ENCODE measurements around the gene WNT7A.

WNT7A gene

DNA sequence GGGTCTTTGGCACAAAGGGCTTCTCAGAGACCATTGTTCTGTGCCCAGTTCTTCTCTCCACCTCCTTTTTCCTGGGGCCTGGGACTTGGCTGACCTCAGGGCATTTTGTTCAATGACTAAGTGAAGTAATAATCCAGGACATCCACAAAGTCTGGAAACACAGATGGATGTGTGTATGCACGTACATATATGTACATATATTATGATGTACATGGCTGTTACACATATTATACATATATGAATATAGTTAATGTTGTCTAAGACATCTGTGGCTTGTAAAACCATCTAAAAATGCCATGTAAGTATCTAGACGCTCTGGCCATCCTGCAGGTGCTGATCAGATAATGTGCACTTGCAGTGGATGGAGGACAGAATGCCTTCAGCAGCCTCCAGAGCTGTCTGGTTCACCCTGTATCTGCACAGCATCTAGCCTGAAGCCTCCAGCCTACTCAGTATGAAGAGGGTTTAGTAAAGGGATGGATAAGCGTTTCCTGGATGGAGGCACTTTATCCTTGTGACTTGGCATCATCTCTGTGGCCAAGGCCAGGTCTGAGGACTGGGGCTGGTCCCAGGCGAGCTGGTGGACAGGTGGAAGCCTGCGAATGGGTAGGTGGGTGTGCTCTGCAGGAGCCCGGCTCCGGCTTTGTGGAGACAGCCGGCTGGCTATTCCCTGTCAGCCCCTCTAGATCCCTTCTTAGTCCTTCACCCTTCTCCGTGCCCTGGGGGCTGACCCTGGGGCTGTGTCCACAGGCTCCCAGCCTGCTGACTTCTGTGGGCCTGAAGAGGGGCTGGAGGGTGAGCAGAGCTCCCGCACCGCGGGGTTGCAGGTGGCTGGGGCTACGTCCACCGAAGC, 88.4 kb downstream of the WNT7A start:
- no peak for DNase-seq

DNA sequence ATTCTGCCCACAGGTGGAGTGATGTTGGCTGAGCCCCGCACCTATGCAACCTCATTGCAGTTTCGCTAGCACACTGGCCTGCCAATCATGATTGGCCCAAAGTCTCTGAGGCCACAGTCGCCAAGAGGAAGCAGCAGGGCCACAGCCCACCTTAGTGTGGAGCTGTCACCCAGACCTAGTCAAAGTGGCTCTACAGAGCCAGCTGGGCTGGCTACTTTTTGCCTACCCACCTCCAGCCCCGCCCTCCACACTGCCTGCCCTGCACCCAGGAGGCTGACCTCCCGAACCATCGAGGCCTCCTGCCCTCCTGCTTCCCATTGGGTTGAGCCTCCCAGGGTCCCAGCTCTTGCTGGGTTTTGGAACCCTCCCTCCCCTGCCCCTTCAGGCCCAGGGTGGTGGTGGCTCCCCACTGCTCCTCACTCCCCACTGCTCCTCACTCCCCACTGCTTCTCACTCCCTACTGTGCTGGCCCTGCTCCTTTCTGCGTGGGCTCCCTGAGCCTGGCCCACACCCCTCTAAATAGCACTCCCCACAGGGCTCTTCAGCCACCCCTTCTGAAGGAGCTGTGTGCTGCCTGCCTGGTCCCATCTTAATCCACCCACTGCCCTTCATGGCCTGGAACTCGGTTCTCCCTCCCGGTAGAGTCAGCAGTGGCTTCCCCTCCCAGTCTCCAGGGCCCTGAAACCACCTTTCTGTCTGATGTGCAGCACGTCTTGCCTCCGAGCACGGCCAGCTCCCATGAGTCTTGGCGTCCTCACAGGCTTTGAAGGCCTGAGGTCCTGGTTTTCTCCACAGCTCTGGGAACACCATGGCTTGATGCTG, 89.3 kb downstream of the WNT7A start:
- DNase-seq, result no peak

DNA sequence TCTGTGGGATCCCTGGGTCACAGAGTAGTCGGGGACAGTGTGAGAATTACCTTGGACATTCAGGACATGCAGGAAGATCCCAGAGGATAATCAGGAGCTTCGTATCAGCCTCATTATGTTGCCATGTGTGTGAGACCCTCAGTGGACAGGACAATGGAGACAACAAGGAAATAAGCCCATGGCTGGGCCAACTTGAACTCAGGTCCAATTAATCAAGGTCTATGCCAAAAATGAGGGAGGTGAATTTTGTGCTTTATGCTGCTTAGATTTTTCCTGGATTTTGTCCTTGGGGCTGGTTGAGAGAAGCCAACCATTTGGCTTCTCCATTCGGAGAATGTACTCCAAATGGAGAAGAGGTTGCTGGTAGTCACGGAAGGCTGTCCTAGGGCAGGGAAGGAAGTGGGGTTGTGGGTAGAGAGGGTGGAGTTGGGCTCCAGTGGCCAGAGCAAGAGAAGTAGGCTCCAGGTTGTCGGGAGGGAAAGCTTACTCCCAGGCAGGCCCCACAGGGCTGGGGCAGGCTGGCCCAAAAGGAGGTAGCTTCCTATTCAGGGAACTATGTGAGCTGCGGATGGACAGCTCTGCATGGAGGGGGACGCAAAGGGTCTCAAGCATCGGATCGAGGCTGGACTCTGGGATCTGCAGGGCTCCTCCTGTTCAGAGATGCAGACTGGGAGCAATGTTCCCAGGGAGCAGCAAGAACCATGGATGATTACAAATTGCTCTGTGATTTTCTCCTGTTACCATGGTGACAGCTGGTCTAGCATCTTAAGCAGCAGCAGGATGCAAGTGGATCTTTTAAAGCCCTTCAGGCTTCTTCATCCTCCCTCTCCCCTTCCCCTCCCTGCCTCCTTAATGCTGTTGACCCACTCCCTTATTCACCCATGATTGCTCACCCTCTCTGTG, 91.1 kb downstream of the WNT7A start:
- DNase-seq, result no peak

DNA sequence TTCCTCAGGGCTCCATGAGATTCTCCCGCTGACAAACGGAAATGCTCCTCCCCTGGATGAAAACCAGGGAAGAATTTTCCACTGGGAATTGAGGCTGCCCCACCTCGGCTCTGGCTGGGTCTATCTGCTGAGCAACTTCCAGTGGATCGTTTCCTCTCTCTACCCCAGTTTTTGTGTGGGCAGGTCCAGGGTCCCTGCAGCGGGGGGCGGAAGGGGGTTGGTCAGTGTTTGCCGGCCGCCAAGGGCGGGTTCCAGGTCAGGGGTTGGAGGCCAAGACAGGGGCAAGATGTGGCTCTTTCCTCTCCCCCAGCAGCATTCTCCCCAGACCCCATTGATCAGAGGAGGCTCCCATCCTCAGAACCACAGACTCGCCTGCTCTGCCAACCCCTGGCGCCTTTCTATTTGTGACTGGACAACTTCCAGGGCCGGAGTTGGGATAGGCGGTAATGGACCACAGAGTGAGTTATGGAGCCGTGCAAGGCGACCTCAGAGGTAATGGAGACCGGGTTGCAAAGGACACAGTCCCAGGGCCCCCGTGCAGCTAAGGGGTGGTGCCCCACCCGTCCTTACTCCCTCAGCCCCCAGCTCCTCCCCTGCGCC, 92.2 kb downstream of the WNT7A start:
- DNase-seq, result no peak

DNA sequence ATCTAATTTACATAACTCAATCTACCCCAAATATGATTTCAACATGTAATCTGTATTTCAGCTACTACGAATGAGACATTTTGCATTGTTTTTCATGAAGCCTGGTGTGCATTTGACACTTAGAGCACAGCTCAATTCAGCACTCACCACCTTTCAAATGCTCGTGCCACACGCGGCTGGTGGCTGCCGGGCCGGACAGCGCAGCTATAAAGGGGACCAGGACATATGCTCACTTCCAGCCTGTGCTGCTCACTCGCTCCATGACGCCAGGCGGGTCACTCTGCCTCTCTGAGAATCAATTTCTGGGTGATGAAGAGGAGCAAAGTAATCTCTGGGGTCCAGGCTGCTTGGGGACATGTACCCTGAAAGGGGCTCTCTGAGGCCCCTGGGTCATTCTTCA, 93.1 kb downstream of the WNT7A start:
- DNase-seq, result no peak

DNA sequence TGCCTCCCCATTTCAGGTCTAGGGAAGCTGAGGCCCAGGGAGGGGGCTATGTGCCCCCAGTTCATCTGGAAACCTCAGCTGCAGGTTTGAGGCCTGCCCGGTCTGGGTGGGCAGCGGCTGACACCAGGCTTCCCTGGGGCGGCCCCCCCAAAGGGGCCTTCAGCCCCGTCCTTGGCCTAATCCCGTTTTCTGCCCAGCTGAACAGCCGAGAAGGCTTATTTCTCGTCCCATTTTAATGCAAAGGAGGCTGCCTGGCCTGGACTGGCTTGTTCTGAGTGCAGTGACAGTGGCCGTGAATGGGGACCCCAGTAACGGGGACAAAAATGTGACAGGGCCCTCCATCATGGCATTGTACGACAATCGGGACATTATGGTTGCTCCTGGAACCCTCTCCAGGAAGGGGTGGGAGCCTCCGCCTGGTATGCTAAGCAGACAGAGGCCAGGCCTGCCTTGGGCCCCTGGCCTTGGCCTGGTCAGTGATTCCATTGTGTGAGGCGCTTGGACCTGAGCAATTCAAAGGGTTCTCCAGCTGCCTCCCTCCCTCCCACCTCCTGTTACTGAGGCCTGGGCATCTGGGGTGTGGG, 93.9 kb downstream of the WNT7A start:
- no peak for DNase-seq

DNA sequence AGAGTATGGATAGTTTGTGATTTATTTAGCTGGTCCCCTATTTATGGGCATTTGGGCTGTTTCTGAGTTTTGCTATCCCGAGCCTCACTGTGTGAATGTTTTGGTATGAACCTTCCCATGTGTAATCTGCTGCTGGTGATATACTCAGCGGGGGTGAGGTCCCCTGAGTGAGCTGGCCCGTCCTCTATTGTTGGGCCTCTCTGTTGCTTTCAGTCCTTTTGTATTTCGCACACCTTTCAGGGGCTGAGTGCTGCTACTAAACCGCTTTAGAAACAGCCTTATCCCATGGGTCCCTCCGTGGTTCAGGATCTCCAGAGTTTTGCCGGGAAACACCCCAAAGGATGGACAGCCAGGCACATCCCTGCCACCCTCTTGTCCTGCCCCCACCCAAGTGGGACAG, 94.5 kb downstream of the WNT7A start:
- no peak for DNase-seq

DNA sequence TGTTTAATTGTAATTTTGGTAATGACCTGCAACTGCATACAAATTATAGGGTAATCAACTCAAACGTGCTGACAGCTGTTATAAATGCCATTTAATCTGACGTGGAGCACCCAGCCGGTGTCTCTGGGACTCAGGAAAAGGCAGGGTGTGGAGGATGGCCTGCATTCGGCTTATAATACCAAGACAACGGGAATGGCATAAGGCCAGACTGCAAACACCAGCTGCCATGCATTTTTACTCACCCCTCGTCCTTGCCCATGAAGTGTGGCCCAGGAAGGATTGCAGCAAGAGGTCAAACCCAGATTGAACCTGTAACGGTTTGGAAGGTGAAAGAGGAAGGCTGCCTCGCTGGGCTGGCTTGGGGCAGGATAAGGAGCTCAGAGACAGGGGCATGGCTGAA, 96.4 kb downstream of the WNT7A start:
- no peak for DNase-seq

DNA sequence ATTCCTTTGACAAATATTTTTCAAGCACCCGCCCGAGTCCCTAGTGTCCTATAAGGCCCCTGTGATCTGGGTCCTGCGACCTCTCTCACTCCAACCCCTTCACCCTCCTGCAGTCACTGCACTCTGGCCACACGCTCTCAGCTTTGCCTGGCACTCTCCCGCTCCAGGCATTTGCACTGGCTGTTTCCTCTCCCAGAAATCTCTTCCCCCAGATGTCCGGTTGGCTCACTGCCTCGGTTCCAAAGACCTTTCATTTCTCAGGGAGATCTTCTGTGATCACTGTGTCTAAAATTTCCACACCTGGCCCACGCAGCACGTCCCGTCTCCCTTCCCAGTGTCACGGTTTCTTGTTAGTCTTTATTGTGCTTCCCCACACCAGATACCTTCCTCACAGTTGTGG, 97.4 kb downstream of the WNT7A start:
- DNase-seq, result no peak

DNA sequence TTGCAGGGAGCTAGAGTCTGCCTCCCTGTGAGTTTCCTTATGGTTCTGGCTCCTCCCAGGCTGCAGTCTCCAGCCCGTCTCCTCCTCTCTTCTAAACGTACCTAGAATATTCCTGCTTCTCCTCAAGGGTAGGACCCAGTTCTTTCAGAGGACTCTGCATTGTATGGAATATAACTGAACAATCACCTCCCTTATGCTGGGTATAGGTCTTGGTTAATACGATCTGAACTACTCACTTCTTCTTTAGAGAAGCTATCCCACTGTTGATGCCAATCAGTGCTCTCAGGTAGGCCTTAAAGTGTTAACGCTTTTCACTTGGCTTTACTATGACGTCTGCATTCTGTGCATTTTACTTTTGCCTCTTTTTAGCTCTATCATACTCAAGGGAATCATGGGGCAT, 98.5 kb downstream of the WNT7A start:
- DNase-seq, result no peak

DNA sequence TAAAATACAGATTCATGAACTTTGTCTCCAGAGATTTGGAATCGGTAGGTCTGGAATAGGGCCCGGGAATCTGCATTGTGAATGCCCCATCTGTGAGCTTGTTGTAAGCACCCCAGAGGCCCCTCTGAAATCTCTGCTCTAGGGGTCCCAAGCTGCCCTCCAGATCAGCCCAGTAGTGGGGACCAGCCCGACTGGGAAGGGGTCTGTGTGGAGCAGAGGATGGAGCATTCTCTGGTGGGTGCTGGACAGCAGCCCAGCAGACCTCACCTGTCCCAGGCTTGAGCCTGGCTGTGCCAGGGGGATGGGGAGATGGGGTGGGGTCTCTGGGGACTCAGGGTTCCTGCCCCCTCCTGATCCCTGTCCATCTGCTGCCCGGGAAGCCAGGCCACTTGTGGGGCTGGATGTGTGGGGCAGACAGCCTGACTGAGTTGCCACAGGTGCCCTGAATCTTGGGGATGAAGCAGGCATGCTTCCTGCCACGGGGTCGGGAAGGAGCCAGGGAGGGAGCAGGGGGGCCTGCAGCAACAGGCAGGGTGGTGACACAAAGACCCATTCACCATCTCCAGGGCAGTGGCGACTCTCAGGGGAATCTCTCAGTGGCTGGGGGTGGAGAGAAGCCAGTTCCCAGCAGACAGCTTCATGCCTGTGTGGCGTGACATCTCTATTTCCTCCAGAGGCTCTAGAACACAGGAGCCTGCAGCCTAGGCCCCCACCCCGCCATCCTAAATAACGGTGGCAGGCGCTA, 99.3 kb downstream of the WNT7A start:
- no peak for DNase-seq

DNA sequence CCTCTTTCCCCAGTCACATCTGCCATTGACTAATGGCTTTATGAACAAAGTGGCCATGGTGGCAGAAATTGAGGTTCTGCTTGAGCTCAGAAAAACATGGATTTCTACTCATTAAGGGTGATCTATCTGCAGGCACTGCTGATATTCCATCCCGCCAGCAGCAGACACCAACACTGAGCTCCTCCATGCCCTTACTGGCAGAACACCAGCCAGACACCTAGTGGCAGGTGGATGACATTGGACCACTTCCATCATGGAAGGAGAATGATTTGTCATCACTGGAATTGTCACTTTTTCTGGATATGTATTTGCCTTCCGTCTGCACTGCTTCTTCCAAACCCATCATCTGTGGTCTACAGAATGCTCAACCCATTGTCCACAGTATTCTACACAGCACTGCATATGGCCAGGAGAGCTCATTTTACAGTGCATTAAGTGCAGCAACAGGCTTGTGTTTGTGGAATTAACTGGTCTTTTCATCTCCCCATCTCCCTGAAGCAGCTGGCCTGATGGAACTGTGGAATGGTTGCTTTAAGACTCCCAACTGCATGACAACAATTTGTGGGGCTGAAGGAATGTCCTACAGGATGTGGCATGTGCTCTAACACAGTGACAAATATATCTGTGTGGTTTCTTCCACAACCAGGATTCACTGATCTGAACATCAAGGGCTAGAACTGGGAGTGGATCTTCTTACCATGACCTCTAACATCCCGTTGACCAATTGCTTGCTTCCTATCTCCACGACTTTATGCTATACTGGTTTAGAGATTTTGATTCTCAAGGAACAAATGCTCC, 103.4 kb downstream of the WNT7A start:
- DNase-seq, result no peak

DNA sequence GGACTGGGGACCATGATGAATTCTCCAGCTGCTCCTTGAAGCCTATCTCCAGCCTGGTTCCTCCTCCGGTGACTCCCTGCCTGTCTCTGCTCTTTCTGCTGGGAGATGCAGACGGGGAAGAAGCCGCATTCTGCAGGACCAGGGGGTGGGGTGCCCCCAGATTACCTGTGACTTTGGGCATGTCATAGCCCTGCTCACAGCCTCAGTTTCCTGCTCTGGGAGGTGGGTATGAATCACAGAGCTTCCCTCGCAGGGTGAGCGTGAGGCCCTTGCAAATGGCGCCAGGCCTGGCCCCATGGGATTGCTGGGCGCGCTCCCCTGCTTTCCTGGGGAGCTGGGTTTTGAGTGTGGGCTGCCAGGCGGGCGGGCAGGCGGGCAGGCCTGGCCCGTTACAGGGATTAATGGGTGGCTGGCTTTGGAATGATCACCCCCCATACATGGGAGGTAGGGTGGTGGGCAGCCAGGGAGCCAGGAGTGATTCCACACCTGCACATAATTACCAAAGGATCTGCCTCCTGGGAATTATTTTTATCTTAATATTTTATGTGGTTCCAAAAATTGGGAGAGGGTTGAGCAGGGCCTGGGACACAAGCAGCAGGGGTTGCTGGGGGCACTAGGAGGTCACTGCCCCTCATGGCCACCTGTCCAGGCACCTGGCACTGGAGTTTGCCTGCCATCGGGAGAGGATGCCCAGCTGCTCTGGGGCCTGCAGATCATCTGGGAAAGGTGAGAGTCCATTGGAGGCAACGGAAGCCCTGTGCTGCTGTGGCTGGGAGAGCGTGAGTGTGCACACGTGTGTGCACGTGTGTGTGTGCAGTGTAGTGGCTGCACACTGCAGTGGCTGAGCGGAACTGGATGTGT, 106.8 kb downstream of the WNT7A start:
- DNase-seq, result no peak

DNA sequence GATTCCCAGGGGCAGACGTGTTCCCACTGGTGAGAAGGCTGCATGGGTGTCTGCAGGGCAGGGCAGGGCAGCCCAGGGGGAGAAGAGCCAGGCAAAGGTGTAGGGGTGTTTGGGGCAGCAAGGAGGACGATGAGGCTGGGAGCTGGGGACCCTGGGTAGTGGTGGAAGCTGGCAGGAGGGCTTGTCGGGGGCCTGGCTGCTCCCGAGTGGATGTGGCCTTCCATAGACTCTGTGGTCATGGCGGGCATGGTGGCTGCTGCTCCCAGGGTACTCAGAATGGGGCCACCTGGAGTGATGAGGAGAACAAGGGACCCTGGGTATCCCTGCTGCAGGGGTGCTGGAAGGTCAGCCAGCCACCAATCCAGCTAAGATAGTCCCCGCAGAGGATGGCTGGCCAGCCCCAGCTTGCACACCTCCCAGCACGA, 107.5 kb downstream of the WNT7A start:
- DNase-seq, result no peak

DNA sequence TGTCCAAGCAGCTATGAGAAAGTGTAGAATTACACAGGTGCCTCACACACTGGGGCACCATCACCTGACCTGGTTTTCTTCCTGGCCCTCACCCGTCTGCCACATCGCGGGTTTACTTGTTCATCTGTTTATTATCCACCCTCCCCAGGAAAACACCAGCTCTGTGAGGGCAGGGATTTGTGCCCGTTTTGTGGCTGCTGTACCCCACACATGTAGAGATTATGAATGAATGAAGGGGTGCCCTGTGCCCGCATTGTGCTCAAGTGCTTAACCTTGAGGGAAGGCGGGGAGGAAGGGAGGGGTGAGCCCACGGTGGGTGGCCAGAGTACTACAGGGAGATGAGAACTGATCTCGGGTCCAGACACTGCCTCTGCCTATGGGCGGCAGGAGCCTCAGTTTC, 108.4 kb downstream of the WNT7A start:
- no peak for DNase-seq

DNA sequence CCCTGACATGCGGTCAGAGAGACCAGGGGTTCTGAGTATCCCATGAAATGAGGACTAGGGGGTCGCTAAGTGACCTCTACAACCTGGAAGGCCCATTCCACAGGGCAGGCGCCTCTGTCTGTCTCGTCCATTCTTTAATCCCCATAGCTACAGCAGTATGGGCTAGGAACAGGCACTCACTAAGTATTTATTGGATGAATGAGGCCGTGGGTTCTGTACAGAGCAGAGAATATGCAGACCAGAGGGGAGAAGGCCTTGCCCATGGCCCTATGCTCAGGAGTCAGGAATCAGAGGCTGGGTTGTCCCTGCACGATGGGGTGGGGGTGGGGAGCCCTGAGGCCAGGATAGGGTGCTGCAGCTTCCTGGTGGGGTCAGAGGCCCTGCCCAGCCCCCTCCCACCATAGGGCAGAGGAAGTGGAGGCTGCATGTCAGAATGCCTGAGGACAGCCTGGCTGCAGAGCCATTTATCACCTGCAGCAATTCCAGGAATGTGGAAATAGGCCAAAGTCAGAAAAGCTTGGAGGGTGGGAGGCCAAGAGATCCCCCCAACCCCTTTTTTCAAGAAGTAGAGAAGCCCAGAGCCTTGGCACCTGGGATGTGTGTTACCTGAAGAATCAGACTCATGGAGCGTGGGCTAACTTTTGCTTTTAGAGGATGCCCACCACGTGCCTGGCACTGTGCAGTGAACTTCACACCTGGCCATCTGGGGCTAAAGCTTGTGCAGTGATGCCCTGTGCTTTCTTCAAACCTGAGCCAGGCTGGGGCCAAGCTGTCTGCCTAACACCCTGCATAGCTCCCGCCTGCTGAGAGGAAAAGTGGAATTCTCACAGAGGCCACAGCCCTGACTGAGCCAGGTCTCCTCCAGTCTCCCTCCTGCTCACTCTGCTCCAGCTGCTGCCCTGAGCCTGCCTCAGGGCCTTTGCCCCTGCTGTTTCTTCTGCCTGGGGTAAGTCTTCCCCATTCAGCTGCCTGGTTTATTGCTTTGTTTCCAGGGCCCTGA, 109.4 kb downstream of the WNT7A start:
- no peak for DNase-seq

DNA sequence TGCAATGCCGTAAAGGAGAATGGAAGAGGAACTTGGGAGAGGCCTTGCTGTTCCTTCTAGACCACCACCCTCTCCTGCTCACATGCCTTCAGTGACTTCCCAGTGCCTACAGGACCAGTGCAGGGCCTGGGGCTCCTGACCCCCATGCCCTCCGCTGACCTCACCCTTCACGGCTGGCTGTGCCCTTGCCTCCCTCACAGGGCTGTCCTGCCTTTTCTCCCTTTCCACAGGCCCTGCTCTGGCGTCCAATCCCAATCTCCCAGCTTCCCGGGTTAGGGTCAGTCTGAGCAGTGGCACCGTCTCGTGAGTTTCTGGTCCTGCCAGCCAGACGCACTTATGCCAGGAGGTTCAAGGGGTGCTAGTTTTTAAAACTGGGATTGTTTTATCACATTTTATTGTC, 110.4 kb downstream of the WNT7A start:
- DNase-seq, result no peak

DNA sequence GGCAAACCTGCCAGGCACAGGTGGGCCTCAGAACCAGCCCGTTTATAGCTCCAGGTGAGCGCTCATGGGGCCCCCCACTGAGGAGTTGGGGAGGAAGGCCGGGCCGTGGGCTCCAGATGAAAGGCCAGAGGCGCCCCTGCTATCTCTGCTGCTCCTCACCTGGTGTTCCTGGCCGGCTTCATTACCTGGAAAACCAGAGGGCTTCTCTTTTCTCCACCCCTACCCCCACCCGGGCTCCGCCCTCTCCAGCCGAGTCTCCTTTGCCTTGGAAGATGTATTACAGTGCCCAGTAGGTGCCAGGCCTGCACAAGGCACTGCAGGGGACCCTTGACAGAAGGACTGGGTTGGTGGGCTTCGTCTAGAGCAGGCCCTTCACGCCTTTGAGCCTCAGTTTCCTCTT, 111.4 kb downstream of the WNT7A start:
- no peak for DNase-seq
